GM12891 (cell line): ENCODE results near the gene TBL1X.

ENCODE experiments used
- POLR2A ChIP-seq: IDR thresholded peaks from 2 replicates; pipeline ENCODE4 v1.6.1; 2011; ENCODE audit warnings: low read depth, low read length, control low read depth
- POLR2AphosphoS5 ChIP-seq: IDR thresholded peaks from 2 replicates; pipeline ENCODE4 v1.6.1; 2011; ENCODE audit warnings: low read depth, low read length, control low read depth
- SPI1 ChIP-seq: IDR thresholded peaks from 2 replicates; pipeline ENCODE4 v1.6.1; 2011; ENCODE audit warnings: low read depth, low read length, control low read depth
- TAF1 ChIP-seq: IDR thresholded peaks from 2 replicates; pipeline ENCODE4 v1.6.1; 2011; ENCODE audit warnings: low read depth, low read length, control low read depth

GRCh38 chrX:9416562-9417348, 48.1 kb upstream of the TBL1X start:
- no peak for TF ChIP-seq POLR2A
- TF ChIP-seq TAF1 = no peak
- no peak for TF ChIP-seq SPI1
- TF ChIP-seq POLR2AphosphoS5 = no peak
